Endothelial cell of umbilical vein (primary cell): ENCODE measurements around the gene BORCS6. TPM values are rescaled to one million over a fixed set of nuclear protein-coding genes. Genes with fewer than 3 reads are reported as not detected.

Source experiments
- BruUV-seq: library from RNA; stranded (reverse); fragments of 400-500 nt; replicated peaks from 2 replicates; lab custom pipeline; 2021; lab: Mats Ljungman, UMichigan
- CTCF ChIA-PET: fragments of 300-600, 350-600 bp; sonication (Branson Sonifier 250); formaldehyde crosslinking; loops from one replicate; lab custom pipeline; 2021; ENCODE audit warnings: antibody characterized with exemption, inconsistent platforms; lab: Charles Lee
- POLR2A ChIA-PET: fragments of 300-600, 350-600 bp; sonication (Branson Sonifier 250); formaldehyde crosslinking; loops from one replicate; lab custom pipeline; 2021; ENCODE audit warnings: antibody characterized with exemption, inconsistent platforms; lab: Charles Lee
- DNase-seq: peaks from one replicate; pipeline ENCODE4 v3.0.0-alpha.2; 2011; ENCODE audit warnings: low read depth, low spot score
- FAIRE-seq: peaks from 2 replicates; lab custom pipeline; 2011; peaks lifted over from hg19 to GRCh38; lab: Jason Lieb, UNC
- H2AFZ ChIP-seq: 2 replicates; pipeline ENCODE4 v1.6.0; 2012; ENCODE audit warnings: low read depth, low read length, control low read depth, inconsistent platforms
- H3K27ac ChIP-seq: 2 replicates; pipeline ENCODE4 v1.5.1; 2011; ENCODE audit warnings: low read depth, mild to moderate bottlenecking, control low read depth, low read length, moderate library complexity; ENCODE audit not compliant: insufficient read depth
- H3K27me3 ChIP-seq, 2 experiments: 2 replicates each; pipeline versions ENCODE4 v1.6.0 to v1.6.1; 2011; ENCODE audit warnings: low read length in 2 of 2, mixed read lengths in 1 of 2; ENCODE audit not compliant: control insufficient read depth in 2 of 2, insufficient read depth in 2 of 2
- H3K36me3 ChIP-seq, 2 experiments: 2 replicates in 1 of 2; 3 replicates in 1 of 2; pipeline ENCODE4 v1.5.1; 2011; ENCODE audit warnings: low read length in 2 of 2, mild to moderate bottlenecking in 1 of 2, moderate library complexity in 1 of 2; ENCODE audit not compliant: control insufficient read depth in 2 of 2, insufficient read depth in 2 of 2; ENCODE audit errors: extremely low read depth in 1 of 2
- H3K4me1 ChIP-seq: 3 replicates; pipeline ENCODE4 v1.5.1; 2011; ENCODE audit warnings: mild to moderate bottlenecking, low read length; ENCODE audit not compliant: control insufficient read depth, insufficient read depth; ENCODE audit errors: extremely low read depth
- H3K4me2 ChIP-seq: 2 replicates; pipeline ENCODE4 v1.6.1; 2011; ENCODE audit warnings: low read length, control low read depth, mixed read lengths; ENCODE audit not compliant: insufficient read depth
- H3K4me3 ChIP-seq, 3 experiments: fragments of 200-600 bp in 1 of 3; sonication (generic), shearing (Covaris generic) in 1 of 3; replicated peaks in 1 of 3; 2 replicates each; pipeline ENCODE4 v1.5.1; 2011 to 2016; ENCODE audit warnings: control low read depth in 3 of 3, low read length in 3 of 3, mild to moderate bottlenecking in 2 of 3, inconsistent platforms in 1 of 3, low read depth in 1 of 3, moderate library complexity in 1 of 3; ENCODE audit not compliant: insufficient read depth in 1 of 3
- H3K79me2 ChIP-seq: 2 replicates; pipeline ENCODE4 v1.6.0; 2012; ENCODE audit warnings: low read length, inconsistent platforms; ENCODE audit not compliant: control insufficient read depth, insufficient read depth
- H3K9ac ChIP-seq: replicated peaks from 2 replicates; pipeline ENCODE3; 2011; ENCODE audit warnings: low read length, control low read depth; ENCODE audit not compliant: insufficient read depth; ENCODE audit errors: extremely low read depth
- H3K9me1 ChIP-seq: replicated peaks from 3 replicates; pipeline ENCODE4 v1.6.0; 2011; ENCODE audit warnings: mild to moderate bottlenecking, low read length; ENCODE audit not compliant: control insufficient read depth, insufficient read depth; ENCODE audit errors: extremely low read depth
- H3K9me3 ChIP-seq: replicated peaks from 2 replicates; pipeline ENCODE4 v1.5.1; 2012; ENCODE audit warnings: low read length, inconsistent platforms; ENCODE audit not compliant: control insufficient read depth, insufficient read depth
- H4K20me1 ChIP-seq: replicated peaks from 2 replicates; pipeline ENCODE3; 2011; ENCODE audit warnings: mild to moderate bottlenecking, low read length; ENCODE audit not compliant: control insufficient read depth, insufficient read depth; ENCODE audit errors: extremely low read depth
- EZH2 ChIP-seq: IDR thresholded peaks from 2 replicates; pipeline ENCODE4 v1.6.1; 2012; ENCODE audit warnings: borderline replicate concordance, low read depth, mild to moderate bottlenecking, moderate library complexity, low read length, inconsistent platforms; ENCODE audit not compliant: severe bottlenecking
- FOS ChIP-seq: IDR thresholded peaks from 2 replicates; pipeline ENCODE4 v1.6.1; 2011; ENCODE audit warnings: mild to moderate bottlenecking, low read length, moderate library complexity, borderline replicate concordance; ENCODE audit not compliant: insufficient read depth
- GATA2 ChIP-seq: IDR thresholded peaks from 2 replicates; pipeline ENCODE4 v1.7.0; 2011; ENCODE audit warnings: low read depth, mild to moderate bottlenecking, moderate library complexity, mixed read lengths, low read length; ENCODE audit not compliant: insufficient read length, insufficient read depth
- JUN ChIP-seq: IDR thresholded peaks from 2 replicates; pipeline ENCODE4 v1.6.1; 2011; ENCODE audit warnings: borderline replicate concordance, low read depth; ENCODE audit not compliant: insufficient read length, insufficient read depth
- MYC ChIP-seq: IDR thresholded peaks from one replicate; pipeline ENCODE4 v1.6.1; 2011; ENCODE audit warnings: mild to moderate bottlenecking, low read depth, low read length
- POLR2A ChIP-seq: IDR thresholded peaks from 2 replicates; pipeline ENCODE4 v1.6.1; 2012; ENCODE audit warnings: low read depth, mild to moderate bottlenecking, control low read depth, low read length
- POLR2AphosphoS5 ChIP-seq: IDR thresholded peaks from 2 replicates; pipeline ENCODE4 v1.6.1; 2012; ENCODE audit warnings: low read depth, mild to moderate bottlenecking, control low read depth, low read length, moderate library complexity; ENCODE audit not compliant: insufficient read depth
- dilution Hi-C: fragments of 300-500 bp; cut with MboI; formaldehyde crosslinking; loops from one replicate; pipeline ENCODE4 v1.15.0; 2019; ENCODE audit warnings: low sequenced_read_pairs; ENCODE audit not compliant: extremely low pct_ligation_motif_present
- intact Hi-C: fragments of 100-400 bp; cut with micrococcal nuclease; formaldehyde crosslinking; loops from one replicate; pipeline ENCODE4 v1.10.0; 2022
- polyA plus RNA-seq, 4 experiments: library from polyadenylated mRNA; depleted of rRNA in 3 of 4; stranded (reverse) in 3 of 4; unstranded in 1 of 4; fragments of >200 nt; gene quantifications; 2 replicates each; pipeline versions ENCODE4 v1.2.1 to v1.2.3, GENCODE V29; 2011 to 2012; ENCODE audit warnings: missing spikeins in 1 of 4
- total RNA-seq: library from RNA; stranded (reverse); gene quantifications from 2 replicates; pipeline ENCODE4 v1.2.3, GENCODE V29; 2021
- TF ChIP-seq, protein P1 (sequence below): IDR thresholded peaks from 2 replicates; pipeline ENCODE4 v1.6.1; 2011; ENCODE audit not compliant: insufficient read depth, insufficient read length
- TF ChIP-seq, protein P2 (sequence below), 2 donors: IDR thresholded peaks; 1 replicate in 1 of 2; 2 replicates in 1 of 2; pipeline ENCODE4 v1.5.1; 2011; ENCODE audit warnings: low read length in 2 of 2, mild to moderate bottlenecking in 2 of 2, moderate library complexity in 2 of 2, control low read depth in 1 of 2, inconsistent platforms in 1 of 2, low read depth in 1 of 2; ENCODE audit not compliant: insufficient read depth in 1 of 2; ENCODE audit errors: extremely low read depth in 1 of 2

The BORCS6 gene
- total and polyA plus RNA-seq, 2 donors (not counting 3 experiments of a cell fraction or from before 2014, with no cell fraction given), result 8.0 to 9.0 TPM

DNA sequence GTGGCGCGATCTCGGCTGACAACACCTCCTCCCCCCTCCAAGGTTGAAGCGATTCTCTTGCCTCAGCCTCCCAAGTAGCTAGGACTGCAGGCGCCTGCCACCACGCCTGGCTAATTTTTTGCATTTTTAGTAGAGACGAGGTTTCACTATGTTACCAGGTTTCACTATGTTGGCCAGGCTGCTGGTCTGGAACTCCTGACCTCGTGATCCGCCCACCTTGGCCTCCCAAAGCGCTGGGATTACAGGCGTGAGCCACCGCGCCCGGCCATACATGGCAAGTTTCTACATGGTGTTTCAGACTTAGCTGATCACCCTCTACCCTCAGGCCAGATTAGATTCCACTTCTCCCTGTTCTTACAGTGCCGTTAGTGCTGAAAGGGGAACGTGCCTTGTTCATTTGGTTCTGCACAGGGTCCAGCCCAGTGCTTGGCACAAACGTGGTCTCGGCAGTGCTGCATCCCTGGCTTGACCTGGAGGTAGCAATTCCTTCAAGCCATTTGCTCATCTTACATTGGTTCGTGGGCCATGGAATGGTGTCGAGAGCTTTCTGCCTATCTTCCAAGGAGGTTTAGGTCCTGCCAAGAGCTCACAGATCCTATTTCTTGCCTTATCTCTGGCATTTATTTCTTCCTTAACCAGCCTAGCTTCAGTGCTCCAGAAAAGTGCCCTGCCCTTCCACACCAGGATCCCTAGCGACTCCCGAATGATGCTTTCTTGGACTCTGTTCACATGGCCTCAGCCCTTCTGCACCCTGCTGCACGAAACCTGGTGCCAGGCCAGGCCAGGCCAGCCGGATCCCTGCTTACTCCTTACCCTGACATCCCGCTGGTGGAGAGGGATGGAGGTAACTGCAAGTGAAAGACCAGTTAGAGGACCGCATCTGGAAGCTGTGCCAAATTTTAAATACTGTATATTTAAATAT, 35.2 kb upstream of the BORCS6 start:
- no peak overlapping the region for H3K4me3 ChIP-seq
- no peak overlapping the region for H3K27ac ChIP-seq
- H3K9me3 ChIP-seq, result no peaks in the 10 kb centered on the region
- dilution Hi-C loops, result no loop called here
- no peaks in the 10 kb centered on the region for H3K9me1 ChIP-seq
- H2AFZ ChIP-seq, result no peak overlapping the region
- no peak for FAIRE-seq
- intact Hi-C loops, result no loop called here
- ChIA-PET CTCF (interaction anchor here (1.7 kb wide), 1 partner anchor 36 kb away, joined by 4 read pairs; no protein-coding TSS in a partner anchor), POLR2A (interaction anchor here (1.0 kb wide), 1 partner anchor 33 kb away, joined by 5 read pairs; no protein-coding TSS in a partner anchor)
- no peaks in the 10 kb centered on the region for H3K79me2 ChIP-seq
- no peak overlapping the region for H3K9ac ChIP-seq
- TF ChIP-seq, protein P1, sequence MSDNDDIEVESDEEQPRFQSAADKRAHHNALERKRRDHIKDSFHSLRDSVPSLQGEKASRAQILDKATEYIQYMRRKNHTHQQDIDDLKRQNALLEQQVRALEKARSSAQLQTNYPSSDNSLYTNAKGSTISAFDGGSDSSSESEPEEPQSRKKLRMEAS, result no peak
- TF ChIP-seq GATA2 (no peak), POLR2A (no peak), FOS (no peak), EZH2 (no peak), JUN (no peak), MYC (no peak), POLR2AphosphoS5 (no peak)
- TF ChIP-seq, protein P2, sequence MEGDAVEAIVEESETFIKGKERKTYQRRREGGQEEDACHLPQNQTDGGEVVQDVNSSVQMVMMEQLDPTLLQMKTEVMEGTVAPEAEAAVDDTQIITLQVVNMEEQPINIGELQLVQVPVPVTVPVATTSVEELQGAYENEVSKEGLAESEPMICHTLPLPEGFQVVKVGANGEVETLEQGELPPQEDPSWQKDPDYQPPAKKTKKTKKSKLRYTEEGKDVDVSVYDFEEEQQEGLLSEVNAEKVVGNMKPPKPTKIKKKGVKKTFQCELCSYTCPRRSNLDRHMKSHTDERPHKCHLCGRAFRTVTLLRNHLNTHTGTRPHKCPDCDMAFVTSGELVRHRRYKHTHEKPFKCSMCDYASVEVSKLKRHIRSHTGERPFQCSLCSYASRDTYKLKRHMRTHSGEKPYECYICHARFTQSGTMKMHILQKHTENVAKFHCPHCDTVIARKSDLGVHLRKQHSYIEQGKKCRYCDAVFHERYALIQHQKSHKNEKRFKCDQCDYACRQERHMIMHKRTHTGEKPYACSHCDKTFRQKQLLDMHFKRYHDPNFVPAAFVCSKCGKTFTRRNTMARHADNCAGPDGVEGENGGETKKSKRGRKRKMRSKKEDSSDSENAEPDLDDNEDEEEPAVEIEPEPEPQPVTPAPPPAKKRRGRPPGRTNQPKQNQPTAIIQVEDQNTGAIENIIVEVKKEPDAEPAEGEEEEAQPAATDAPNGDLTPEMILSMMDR (IDR thresholded peaks at IDR 0.05; ENCODE audit: extremely low read depth in 1 of 2, insufficient read depth in 1 of 2, low read depth in 1 of 2, low read length in 2 of 2), result no peak
- H3K4me2 ChIP-seq, result no peak overlapping the region
- no peaks in the 10 kb centered on the region for H4K20me1 ChIP-seq
- no peak for DNase-seq
- peaks cover 9% of the 10 kb centered on the region for H3K4me1 ChIP-seq
- BruUV-seq, result no TSS peak
- peaks cover 2 to 21% of the 10 kb centered on the region in 2 experiments for H3K36me3 ChIP-seq
- no peaks in the 10 kb centered on the region for H3K27me3 ChIP-seq
